ENCODE data around the gene IL13.

Gene IL13

DNA sequence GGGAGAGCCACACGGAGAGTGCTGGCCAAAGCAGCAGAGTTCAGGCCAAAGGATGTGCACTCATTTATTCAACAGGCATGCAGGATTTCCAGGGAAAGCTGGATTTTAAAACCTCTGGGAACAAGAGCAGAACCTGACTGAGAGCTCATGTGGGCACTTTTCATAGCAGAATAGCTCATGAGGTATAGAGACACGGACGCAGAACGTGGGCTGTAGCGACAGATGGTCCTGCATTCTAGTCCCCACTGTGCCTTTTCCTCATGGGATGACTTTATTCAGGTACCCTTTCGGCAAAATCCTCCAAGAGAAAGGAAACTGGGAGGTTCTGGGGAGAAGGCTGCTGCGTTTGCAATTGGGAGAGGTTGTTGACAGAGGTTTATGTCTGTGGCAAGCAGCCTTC lies 21.2 kb downstream of the IL13 start:
- TF ChIP-seq, protein P1, sequence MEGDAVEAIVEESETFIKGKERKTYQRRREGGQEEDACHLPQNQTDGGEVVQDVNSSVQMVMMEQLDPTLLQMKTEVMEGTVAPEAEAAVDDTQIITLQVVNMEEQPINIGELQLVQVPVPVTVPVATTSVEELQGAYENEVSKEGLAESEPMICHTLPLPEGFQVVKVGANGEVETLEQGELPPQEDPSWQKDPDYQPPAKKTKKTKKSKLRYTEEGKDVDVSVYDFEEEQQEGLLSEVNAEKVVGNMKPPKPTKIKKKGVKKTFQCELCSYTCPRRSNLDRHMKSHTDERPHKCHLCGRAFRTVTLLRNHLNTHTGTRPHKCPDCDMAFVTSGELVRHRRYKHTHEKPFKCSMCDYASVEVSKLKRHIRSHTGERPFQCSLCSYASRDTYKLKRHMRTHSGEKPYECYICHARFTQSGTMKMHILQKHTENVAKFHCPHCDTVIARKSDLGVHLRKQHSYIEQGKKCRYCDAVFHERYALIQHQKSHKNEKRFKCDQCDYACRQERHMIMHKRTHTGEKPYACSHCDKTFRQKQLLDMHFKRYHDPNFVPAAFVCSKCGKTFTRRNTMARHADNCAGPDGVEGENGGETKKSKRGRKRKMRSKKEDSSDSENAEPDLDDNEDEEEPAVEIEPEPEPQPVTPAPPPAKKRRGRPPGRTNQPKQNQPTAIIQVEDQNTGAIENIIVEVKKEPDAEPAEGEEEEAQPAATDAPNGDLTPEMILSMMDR (conservative IDR thresholded peaks at IDR 0.05), result no peak
- no peak for TF ChIP-seq ZFX (IDR thresholded peaks at IDR 0.05)
- H3K27ac ChIP-seq, result no peak overlapping the region

DNA sequence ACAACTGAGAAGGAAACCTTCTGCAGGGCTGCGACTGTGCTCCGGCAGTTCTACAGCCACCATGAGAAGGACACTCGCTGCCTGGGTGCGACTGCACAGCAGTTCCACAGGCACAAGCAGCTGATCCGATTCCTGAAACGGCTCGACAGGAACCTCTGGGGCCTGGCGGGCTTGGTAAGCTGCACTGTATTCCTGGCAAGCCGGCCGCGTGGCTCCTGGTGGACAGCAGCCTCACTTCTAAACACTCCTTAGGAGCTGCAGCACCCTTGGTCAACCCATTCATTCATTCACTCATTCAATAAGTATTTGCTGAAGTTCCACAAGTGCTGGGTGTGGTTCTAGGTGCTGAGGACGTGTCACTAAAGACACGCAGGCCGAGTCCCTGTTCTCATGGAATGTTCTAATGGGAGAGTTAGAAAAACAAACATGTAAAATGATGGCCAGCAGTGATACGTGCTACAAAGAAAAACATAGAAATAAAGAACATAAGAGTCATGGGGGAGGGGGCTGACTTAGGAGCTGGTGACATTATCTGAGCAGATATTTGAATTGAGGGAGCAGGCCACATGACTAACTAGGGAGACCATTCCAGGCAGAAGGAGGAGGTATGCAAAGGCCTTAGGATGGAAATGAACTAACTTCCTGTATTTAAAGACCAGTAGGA lies 21.9 kb downstream of the IL13 start:
- no peak overlapping the region for H3K27ac ChIP-seq
- TF ChIP-seq ZFX (IDR thresholded peaks at IDR 0.05), result no peak
- TF ChIP-seq, protein P1 (conservative IDR thresholded peaks at IDR 0.05), result no peak

DNA sequence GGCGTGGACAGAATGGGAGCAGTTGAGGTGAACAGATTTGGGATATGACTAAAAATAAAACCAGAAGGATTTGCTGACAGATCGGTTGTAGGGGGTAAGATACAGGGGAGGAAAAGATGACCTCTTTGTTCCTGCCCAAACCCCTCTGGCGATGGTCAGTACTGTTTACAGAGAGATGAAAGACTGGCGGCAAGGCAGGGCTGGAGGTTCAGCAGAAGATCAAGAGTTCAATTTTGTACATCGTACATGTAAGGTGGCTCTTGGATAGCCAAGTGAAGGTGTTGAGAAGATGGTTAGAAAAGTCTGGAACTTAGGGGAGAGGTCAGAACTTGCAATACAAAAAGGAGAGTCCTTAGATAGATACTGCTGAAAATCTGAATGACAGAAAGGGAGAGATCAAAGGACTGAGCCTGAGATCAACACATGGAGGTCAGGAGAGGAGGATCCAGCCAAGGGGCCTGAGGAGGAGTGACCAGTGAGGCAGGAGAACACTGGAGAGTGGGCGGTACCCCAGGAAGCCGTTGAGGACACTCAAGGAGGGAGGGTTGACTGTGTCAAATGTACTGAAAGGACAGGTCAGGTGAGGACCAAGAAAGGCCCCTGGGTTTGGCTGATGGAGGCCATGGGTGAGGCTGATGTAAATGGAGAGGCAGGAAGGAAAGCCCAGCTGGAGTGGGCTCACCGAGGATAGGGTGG lies 23.0 kb downstream of the IL13 start:
- TF ChIP-seq, protein P1 (conservative IDR thresholded peaks at IDR 0.05), result no peak
- TF ChIP-seq ZFX (IDR thresholded peaks at IDR 0.05), result no peak
- H3K27ac ChIP-seq, result no peak overlapping the region

DNA sequence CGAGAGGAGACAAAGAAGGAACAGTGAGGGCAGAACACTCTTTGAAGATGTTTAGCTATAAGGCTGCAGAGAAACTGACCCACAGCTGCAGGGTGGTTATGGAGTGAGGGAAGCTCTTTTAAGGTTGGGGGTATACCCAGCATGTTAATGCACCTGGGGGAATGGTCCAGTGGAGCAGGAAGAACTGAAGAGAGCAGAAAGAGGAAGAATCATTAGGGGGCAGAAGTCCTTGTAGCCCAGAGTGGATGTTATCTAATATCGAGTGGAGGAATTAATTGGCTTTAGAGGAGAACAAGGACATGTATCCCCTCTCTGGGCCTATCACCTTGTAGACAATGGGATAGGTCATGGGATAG lies 23.5 kb downstream of the IL13 start:
- no peak for TF ChIP-seq ZFX (IDR thresholded peaks at IDR 0.05)
- TF ChIP-seq, protein P1 (conservative IDR thresholded peaks at IDR 0.05), result no peak
- H3K27ac ChIP-seq, result no peak overlapping the region

DNA sequence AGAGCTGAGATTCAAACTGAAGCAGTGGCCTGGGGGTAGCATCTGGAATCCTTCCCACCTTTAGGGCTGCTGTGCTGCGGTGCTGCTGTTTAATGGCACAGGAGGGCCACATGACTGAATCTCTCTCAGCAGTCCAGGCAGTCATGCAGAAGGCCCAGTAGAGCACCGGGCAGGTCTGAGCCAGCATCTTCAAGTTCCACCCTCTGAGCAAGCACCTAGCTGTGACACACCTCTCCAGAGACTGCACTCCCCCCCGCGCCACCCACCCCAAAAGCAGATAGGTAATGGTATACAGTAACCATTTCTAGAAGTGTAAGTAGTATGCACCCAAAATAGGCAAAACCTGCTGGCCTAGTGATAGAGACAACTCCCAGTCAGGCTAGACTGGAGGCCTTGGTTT lies 24.0 kb downstream of the IL13 start:
- no peak overlapping the region for H3K27ac ChIP-seq
- TF ChIP-seq, protein P1 (conservative IDR thresholded peaks at IDR 0.05), result no peak
- TF ChIP-seq ZFX (IDR thresholded peaks at IDR 0.05), result no peak

DNA sequence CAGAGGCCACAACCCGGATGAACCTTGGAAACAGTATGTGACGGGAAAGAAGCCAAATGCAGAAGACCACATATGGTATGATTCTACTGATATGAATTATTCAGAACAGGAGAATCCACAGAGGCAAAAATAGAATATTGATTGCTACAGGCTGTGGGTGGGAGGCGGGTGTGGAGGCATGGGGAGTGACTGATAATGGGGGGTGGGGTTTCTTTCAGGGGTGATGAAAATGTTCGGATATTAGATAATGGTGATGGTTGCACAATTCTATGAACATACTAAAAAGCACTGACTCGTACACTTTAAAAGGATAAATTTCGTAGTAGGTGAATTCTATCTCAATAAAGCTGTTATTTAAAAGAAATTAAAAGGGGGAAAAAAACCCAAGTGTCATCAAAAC lies 26.5 kb downstream of the IL13 start:
- no peak for TF ChIP-seq ZFX (IDR thresholded peaks at IDR 0.05)
- TF ChIP-seq, protein P1 (conservative IDR thresholded peaks at IDR 0.05), result no peak
- no peak overlapping the region for H3K27ac ChIP-seq

DNA sequence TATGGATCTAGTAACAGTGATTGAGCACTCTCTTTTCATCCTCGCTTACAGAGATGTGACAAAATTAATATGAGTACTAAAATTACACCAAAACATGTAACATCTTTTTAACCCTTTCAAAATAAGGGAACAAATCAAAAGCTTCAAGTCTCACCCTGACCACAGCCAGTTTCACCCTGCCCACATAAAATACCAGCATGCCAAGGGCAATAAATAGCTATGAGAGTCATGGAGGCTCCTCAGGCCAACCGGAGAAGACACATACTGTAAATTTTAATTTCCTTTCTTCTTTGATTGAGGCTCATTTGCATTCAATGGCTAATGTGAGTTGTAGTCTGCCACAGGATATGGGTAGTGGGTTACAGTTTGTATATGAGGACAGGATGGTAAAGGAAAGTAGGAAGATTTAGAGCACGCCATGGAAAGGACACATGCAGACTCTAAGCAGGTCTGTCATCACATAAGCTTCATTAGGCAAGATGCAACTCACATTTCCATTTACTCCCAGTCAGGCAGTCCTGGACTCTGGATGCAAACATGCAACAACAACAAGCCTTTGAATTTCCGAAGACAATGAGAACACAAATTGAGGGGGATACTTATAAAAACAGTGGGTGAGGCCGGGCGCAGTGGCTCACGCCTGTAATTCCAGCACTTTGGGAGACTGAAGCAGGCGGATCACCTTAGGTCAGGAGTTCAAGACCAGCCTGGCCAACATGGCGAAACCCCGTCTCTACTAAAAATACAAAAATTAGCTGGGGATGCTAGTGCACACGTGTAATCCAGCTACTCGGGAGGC lies 27.1 kb downstream of the IL13 start:
- H3K27ac ChIP-seq, result no peak overlapping the region
- TF ChIP-seq, protein P1 (conservative IDR thresholded peaks at IDR 0.05), result no peak
- no peak for TF ChIP-seq ZFX (IDR thresholded peaks at IDR 0.05)
